Endothelial cell of umbilical vein (primary cell): Measurements from ENCODE around the gene FZD10.

ENCODE experiments used
- FOS ChIP-seq: IDR thresholded peaks from 2 replicates; pipeline ENCODE4 v1.6.1; 2011; ENCODE audit warnings: mild to moderate bottlenecking, low read length, moderate library complexity, borderline replicate concordance; ENCODE audit not compliant: insufficient read depth
- GATA2 ChIP-seq: IDR thresholded peaks from 2 replicates; pipeline ENCODE4 v1.7.0; 2011; ENCODE audit warnings: low read depth, mild to moderate bottlenecking, moderate library complexity, mixed read lengths, low read length; ENCODE audit not compliant: insufficient read length, insufficient read depth
- JUN ChIP-seq: IDR thresholded peaks from 2 replicates; pipeline ENCODE4 v1.6.1; 2011; ENCODE audit warnings: borderline replicate concordance, low read depth; ENCODE audit not compliant: insufficient read length, insufficient read depth
- POLR2A ChIP-seq: IDR thresholded peaks from 2 replicates; pipeline ENCODE4 v1.6.1; 2012; ENCODE audit warnings: low read depth, mild to moderate bottlenecking, control low read depth, low read length
- TF ChIP-seq, protein P1 (sequence below), 2 donors: IDR thresholded peaks; 1 replicate in 1 of 2; 2 replicates in 1 of 2; pipeline ENCODE4 v1.5.1; 2011; ENCODE audit warnings: low read length in 2 of 2, mild to moderate bottlenecking in 2 of 2, moderate library complexity in 2 of 2, control low read depth in 1 of 2, inconsistent platforms in 1 of 2, low read depth in 1 of 2; ENCODE audit not compliant: insufficient read depth in 1 of 2; ENCODE audit errors: extremely low read depth in 1 of 2

DNA sequence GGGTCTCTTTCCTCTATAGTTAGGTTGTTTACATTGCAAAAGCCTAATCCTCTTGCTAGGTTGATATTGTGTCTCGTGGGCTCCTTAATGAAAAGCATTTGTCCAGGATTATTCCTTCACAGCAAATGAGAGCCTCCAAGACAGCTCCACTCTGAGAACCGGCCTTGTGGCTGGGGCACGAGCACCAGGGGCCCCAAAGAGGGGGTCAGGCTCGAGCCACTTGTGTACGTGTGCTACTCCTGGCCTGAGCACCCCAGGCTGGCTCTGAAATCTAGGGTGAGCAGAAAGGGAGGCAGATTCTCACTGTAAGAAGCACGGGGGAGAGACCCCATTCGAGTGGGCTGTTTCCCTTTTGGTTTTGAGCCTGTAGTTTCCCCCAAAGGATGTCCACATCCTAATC, 45.0 kb upstream of the FZD10 start:
- TF ChIP-seq POLR2A: no peak
- TF ChIP-seq, protein P1, sequence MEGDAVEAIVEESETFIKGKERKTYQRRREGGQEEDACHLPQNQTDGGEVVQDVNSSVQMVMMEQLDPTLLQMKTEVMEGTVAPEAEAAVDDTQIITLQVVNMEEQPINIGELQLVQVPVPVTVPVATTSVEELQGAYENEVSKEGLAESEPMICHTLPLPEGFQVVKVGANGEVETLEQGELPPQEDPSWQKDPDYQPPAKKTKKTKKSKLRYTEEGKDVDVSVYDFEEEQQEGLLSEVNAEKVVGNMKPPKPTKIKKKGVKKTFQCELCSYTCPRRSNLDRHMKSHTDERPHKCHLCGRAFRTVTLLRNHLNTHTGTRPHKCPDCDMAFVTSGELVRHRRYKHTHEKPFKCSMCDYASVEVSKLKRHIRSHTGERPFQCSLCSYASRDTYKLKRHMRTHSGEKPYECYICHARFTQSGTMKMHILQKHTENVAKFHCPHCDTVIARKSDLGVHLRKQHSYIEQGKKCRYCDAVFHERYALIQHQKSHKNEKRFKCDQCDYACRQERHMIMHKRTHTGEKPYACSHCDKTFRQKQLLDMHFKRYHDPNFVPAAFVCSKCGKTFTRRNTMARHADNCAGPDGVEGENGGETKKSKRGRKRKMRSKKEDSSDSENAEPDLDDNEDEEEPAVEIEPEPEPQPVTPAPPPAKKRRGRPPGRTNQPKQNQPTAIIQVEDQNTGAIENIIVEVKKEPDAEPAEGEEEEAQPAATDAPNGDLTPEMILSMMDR (IDR thresholded peaks at IDR 0.05; ENCODE audit: extremely low read depth in 1 of 2, insufficient read depth in 1 of 2, low read depth in 1 of 2, low read length in 2 of 2): no peak
- no peak for TF ChIP-seq JUN
- TF ChIP-seq FOS: no peak
- no peak for TF ChIP-seq GATA2
